Measurements from ENCODE around the gene TMEM108.

Gene TMEM108

GRCh38 chr3:133366921-133367320 lies 328.7 kb downstream of the TMEM108 start:
- H4K20me1 ChIP-seq (ENCODE audit: insufficient read depth, low read length) = no peaks in the 10 kb centered on the region
- DNase-seq (no peak), ATAC-seq (ENCODE audit: insufficient read depth, low read depth) (no peak)
- H3K27ac ChIP-seq (ENCODE audit: low read length) = no peak overlapping the region
- H3K9me3 ChIP-seq (ENCODE audit: insufficient read depth, low read length, severe bottlenecking) = no peaks in the 10 kb centered on the region
- no peak overlapping the region for H3K4me3 ChIP-seq (ENCODE audit: low read depth in 1 of 2, low read length in 2 of 2)
- no peaks in the 10 kb centered on the region for H3K79me2 ChIP-seq (ENCODE audit: insufficient read depth, low read length)
- H3K27me3 ChIP-seq (ENCODE audit: insufficient read depth, low read length, poor library complexity) = peaks cover 4% of the 10 kb centered on the region
- no peak overlapping the region for H3K4me2 ChIP-seq (ENCODE audit: insufficient read depth, low read length)
- no peak overlapping the region for H2AFZ ChIP-seq (ENCODE audit: low read depth, low read length)
- no peak for TF ChIP-seq CTCF (IDR thresholded peaks at IDR 0.05; ENCODE audit: borderline replicate concordance, extremely low read depth, low read length, poor library complexity, severe bottlenecking)
- no peak for TF ChIP-seq EZH2 (IDR thresholded peaks at IDR 0.05; ENCODE audit: borderline replicate concordance, low read depth, low read length, severe bottlenecking)
- H3K36me3 ChIP-seq (ENCODE audit: insufficient read depth, low read length) = no peaks in the 10 kb centered on the region
- no peak overlapping the region for H3K9ac ChIP-seq (ENCODE audit: low read depth, low read length)
- no peaks in the 10 kb centered on the region for H3K4me1 ChIP-seq (ENCODE audit: insufficient read depth, low read length)

DNA sequence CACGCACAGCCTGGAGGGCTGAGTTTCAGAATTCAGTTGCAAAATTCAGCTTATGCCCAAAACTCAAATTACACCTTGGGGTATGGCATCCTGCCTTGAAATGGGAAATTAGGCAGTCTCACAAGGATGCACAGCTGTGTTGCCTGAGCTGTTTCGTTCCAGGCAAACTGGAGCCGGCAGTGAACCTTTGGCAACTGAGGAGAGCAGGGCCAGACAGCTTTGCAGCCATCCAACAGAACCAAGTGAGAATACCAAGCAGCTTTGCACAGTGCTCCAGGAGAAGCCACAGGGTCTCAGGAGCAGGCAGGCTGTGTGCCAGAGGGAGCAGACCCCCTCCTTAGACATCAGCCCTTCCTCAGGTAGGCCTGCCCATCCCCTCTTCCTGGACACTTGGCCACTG lies 329.2 kb downstream of the TMEM108 start:
- TF ChIP-seq EZH2 (IDR thresholded peaks at IDR 0.05; ENCODE audit: borderline replicate concordance, low read depth, low read length, severe bottlenecking) (no peak), CTCF (IDR thresholded peaks at IDR 0.05; ENCODE audit: borderline replicate concordance, extremely low read depth, low read length, poor library complexity, severe bottlenecking) (no peak)
- Histone ChIP-seq H3K4me2 (ENCODE audit: insufficient read depth, low read length) (no peak overlapping the region), H2AFZ (ENCODE audit: low read depth, low read length) (no peak overlapping the region), H3K9ac (ENCODE audit: low read depth, low read length) (no peak overlapping the region), H3K27ac (ENCODE audit: low read length) (no peak overlapping the region), H3K4me1 (ENCODE audit: insufficient read depth, low read length) (no peaks in the 10 kb centered on the region), H3K27me3 (ENCODE audit: insufficient read depth, low read length, poor library complexity) (peaks cover 4% of the 10 kb centered on the region), H3K4me3 (ENCODE audit: low read depth in 1 of 2, low read length in 2 of 2) (no peak overlapping the region), H4K20me1 (ENCODE audit: insufficient read depth, low read length) (no peaks in the 10 kb centered on the region), H3K36me3 (ENCODE audit: insufficient read depth, low read length) (no peaks in the 10 kb centered on the region), H3K9me3 (ENCODE audit: insufficient read depth, low read length, severe bottlenecking) (no peaks in the 10 kb centered on the region), H3K79me2 (ENCODE audit: insufficient read depth, low read length) (no peaks in the 10 kb centered on the region)
- ATAC-seq (ENCODE audit: insufficient read depth, low read depth) (no peak), DNase-seq (no peak)

DNA sequence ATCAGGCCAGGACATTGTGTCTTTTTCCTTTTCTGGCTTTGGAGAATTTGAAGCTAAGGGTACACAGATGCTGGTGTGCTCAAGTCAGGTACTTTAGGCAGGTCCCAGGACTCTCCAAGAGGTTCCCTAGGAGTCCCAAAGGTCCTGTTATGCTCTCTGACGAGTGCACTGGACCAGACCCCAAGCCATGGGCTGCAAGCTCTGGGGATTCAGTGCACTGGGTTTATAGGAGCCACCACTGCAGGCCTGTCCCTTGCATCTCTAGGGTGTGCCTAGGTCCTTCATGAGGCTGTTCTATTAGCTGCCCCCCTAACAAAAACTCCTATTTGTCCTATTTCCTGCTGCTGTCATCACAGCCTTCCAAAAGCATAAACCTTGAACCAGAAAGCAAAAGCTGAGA lies 329.8 kb downstream of the TMEM108 start:
- H3K4me1 ChIP-seq (ENCODE audit: insufficient read depth, low read length) = no peaks in the 10 kb centered on the region
- H3K27ac ChIP-seq (ENCODE audit: low read length) = no peak overlapping the region
- no peak overlapping the region for H2AFZ ChIP-seq (ENCODE audit: low read depth, low read length)
- no peak overlapping the region for H3K4me3 ChIP-seq (ENCODE audit: low read depth in 1 of 2, low read length in 2 of 2)
- no peak for TF ChIP-seq EZH2 (IDR thresholded peaks at IDR 0.05; ENCODE audit: borderline replicate concordance, low read depth, low read length, severe bottlenecking)
- TF ChIP-seq CTCF (IDR thresholded peaks at IDR 0.05; ENCODE audit: borderline replicate concordance, extremely low read depth, low read length, poor library complexity, severe bottlenecking) = no peak
- no peaks in the 10 kb centered on the region for H3K79me2 ChIP-seq (ENCODE audit: insufficient read depth, low read length)
- H4K20me1 ChIP-seq (ENCODE audit: insufficient read depth, low read length) = no peaks in the 10 kb centered on the region
- no peak for DNase-seq
- no peaks in the 10 kb centered on the region for H3K36me3 ChIP-seq (ENCODE audit: insufficient read depth, low read length)
- H3K4me2 ChIP-seq (ENCODE audit: insufficient read depth, low read length) = no peak overlapping the region
- no peak overlapping the region for H3K9ac ChIP-seq (ENCODE audit: low read depth, low read length)
- ATAC-seq (ENCODE audit: insufficient read depth, low read depth) = no peak
- H3K27me3 ChIP-seq (ENCODE audit: insufficient read depth, low read length, poor library complexity) = peaks cover 4% of the 10 kb centered on the region
- no peaks in the 10 kb centered on the region for H3K9me3 ChIP-seq (ENCODE audit: insufficient read depth, low read length, severe bottlenecking)

All from DND-41 (cell line).